ENCODE data around the gene HSP90AB1. TPM values are rescaled to one million over a fixed set of nuclear protein-coding genes. Genes with fewer than 3 reads are reported as not detected.

Gene HSP90AB1
- total and polyA plus RNA-seq, 9 of the 15 experiments (the other 6 are each of a cell fraction or from before 2014, with no cell fraction given): 1,780 to 3,358 (median 2,262) TPM

DNA sequence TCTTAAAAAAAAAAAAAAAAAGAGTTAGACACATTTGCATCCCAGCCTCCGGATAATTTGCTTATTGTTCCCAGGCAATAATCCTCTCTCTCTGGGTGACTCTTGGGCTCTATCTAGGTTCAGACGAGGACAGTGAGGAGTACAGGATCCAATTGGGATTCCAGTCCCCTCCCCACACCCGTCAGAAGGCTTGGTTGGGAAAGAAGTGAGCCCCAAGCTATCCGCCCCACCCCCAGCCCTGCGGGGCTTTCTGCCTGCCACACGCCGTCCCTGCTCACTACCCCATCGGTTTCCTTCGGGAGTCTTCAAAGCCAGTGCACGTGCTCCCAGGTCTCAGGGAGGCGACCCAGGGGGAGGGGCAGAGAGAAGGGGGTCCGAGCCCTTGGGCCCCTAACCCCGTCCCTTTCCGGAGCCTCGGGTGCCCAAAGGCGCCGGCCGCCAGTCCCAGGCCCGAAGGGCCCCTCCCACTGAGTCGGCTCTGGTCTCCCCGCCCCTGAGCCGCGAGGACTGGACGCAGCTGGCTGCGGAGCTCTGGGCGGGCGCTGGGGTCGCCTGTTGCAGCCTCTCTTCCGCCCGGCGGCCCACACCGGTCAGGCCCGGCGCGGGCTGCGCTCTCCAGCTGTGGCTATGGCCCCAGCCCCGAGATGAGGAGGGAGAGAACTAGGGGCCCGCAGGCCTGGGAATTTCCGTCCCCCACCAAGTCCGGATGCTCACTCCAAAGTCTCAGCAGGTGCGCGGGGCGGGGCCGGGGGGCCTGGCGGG is 27.7 kb upstream of the HSP90AB1 start (continued):
- TF ChIP-seq, protein P1, sequence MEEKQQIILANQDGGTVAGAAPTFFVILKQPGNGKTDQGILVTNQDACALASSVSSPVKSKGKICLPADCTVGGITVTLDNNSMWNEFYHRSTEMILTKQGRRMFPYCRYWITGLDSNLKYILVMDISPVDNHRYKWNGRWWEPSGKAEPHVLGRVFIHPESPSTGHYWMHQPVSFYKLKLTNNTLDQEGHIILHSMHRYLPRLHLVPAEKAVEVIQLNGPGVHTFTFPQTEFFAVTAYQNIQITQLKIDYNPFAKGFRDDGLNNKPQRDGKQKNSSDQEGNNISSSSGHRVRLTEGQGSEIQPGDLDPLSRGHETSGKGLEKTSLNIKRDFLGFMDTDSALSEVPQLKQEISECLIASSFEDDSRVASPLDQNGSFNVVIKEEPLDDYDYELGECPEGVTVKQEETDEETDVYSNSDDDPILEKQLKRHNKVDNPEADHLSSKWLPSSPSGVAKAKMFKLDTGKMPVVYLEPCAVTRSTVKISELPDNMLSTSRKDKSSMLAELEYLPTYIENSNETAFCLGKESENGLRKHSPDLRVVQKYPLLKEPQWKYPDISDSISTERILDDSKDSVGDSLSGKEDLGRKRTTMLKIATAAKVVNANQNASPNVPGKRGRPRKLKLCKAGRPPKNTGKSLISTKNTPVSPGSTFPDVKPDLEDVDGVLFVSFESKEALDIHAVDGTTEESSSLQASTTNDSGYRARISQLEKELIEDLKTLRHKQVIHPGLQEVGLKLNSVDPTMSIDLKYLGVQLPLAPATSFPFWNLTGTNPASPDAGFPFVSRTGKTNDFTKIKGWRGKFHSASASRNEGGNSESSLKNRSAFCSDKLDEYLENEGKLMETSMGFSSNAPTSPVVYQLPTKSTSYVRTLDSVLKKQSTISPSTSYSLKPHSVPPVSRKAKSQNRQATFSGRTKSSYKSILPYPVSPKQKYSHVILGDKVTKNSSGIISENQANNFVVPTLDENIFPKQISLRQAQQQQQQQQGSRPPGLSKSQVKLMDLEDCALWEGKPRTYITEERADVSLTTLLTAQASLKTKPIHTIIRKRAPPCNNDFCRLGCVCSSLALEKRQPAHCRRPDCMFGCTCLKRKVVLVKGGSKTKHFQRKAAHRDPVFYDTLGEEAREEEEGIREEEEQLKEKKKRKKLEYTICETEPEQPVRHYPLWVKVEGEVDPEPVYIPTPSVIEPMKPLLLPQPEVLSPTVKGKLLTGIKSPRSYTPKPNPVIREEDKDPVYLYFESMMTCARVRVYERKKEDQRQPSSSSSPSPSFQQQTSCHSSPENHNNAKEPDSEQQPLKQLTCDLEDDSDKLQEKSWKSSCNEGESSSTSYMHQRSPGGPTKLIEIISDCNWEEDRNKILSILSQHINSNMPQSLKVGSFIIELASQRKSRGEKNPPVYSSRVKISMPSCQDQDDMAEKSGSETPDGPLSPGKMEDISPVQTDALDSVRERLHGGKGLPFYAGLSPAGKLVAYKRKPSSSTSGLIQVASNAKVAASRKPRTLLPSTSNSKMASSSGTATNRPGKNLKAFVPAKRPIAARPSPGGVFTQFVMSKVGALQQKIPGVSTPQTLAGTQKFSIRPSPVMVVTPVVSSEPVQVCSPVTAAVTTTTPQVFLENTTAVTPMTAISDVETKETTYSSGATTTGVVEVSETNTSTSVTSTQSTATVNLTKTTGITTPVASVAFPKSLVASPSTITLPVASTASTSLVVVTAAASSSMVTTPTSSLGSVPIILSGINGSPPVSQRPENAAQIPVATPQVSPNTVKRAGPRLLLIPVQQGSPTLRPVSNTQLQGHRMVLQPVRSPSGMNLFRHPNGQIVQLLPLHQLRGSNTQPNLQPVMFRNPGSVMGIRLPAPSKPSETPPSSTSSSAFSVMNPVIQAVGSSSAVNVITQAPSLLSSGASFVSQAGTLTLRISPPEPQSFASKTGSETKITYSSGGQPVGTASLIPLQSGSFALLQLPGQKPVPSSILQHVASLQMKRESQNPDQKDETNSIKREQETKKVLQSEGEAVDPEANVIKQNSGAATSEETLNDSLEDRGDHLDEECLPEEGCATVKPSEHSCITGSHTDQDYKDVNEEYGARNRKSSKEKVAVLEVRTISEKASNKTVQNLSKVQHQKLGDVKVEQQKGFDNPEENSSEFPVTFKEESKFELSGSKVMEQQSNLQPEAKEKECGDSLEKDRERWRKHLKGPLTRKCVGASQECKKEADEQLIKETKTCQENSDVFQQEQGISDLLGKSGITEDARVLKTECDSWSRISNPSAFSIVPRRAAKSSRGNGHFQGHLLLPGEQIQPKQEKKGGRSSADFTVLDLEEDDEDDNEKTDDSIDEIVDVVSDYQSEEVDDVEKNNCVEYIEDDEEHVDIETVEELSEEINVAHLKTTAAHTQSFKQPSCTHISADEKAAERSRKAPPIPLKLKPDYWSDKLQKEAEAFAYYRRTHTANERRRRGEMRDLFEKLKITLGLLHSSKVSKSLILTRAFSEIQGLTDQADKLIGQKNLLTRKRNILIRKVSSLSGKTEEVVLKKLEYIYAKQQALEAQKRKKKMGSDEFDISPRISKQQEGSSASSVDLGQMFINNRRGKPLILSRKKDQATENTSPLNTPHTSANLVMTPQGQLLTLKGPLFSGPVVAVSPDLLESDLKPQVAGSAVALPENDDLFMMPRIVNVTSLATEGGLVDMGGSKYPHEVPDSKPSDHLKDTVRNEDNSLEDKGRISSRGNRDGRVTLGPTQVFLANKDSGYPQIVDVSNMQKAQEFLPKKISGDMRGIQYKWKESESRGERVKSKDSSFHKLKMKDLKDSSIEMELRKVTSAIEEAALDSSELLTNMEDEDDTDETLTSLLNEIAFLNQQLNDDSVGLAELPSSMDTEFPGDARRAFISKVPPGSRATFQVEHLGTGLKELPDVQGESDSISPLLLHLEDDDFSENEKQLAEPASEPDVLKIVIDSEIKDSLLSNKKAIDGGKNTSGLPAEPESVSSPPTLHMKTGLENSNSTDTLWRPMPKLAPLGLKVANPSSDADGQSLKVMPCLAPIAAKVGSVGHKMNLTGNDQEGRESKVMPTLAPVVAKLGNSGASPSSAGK (IDR thresholded peaks at IDR 0.05): peak; percentile 92
- TF ChIP-seq, protein P2, sequence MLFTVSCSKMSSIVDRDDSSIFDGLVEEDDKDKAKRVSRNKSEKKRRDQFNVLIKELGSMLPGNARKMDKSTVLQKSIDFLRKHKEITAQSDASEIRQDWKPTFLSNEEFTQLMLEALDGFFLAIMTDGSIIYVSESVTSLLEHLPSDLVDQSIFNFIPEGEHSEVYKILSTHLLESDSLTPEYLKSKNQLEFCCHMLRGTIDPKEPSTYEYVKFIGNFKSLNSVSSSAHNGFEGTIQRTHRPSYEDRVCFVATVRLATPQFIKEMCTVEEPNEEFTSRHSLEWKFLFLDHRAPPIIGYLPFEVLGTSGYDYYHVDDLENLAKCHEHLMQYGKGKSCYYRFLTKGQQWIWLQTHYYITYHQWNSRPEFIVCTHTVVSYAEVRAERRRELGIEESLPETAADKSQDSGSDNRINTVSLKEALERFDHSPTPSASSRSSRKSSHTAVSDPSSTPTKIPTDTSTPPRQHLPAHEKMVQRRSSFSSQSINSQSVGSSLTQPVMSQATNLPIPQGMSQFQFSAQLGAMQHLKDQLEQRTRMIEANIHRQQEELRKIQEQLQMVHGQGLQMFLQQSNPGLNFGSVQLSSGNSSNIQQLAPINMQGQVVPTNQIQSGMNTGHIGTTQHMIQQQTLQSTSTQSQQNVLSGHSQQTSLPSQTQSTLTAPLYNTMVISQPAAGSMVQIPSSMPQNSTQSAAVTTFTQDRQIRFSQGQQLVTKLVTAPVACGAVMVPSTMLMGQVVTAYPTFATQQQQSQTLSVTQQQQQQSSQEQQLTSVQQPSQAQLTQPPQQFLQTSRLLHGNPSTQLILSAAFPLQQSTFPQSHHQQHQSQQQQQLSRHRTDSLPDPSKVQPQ (CRISPR knock-in tag; IDR thresholded peaks at IDR 0.05; ENCODE audit: borderline replicate concordance): no peak
- TF ChIP-seq, protein P3, sequence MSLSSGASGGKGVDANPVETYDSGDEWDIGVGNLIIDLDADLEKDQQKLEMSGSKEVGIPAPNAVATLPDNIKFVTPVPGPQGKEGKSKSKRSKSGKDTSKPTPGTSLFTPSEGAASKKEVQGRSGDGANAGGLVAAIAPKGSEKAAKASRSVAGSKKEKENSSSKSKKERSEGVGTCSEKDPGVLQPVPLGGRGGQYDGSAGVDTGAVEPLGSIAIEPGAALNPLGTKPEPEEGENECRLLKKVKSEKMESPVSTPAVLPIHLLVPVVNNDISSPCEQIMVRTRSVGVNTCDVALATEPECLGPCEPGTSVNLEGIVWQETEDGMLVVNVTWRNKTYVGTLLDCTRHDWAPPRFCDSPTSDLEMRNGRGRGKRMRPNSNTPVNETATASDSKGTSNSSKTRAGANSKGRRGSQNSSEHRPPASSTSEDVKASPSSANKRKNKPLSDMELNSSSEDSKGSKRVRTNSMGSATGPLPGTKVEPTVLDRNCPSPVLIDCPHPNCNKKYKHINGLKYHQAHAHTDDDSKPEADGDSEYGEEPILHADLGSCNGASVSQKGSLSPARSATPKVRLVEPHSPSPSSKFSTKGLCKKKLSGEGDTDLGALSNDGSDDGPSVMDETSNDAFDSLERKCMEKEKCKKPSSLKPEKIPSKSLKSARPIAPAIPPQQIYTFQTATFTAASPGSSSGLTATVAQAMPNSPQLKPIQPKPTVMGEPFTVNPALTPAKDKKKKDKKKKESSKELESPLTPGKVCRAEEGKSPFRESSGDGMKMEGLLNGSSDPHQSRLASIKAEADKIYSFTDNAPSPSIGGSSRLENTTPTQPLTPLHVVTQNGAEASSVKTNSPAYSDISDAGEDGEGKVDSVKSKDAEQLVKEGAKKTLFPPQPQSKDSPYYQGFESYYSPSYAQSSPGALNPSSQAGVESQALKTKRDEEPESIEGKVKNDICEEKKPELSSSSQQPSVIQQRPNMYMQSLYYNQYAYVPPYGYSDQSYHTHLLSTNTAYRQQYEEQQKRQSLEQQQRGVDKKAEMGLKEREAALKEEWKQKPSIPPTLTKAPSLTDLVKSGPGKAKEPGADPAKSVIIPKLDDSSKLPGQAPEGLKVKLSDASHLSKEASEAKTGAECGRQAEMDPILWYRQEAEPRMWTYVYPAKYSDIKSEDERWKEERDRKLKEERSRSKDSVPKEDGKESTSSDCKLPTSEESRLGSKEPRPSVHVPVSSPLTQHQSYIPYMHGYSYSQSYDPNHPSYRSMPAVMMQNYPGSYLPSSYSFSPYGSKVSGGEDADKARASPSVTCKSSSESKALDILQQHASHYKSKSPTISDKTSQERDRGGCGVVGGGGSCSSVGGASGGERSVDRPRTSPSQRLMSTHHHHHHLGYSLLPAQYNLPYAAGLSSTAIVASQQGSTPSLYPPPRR (CRISPR knock-in tag; IDR thresholded peaks at IDR 0.05; ENCODE audit: borderline replicate concordance): 0 out of 2 replicates have a peak, but pooled peaks have one; percentile 62
- TF ChIP-seq GTF2F1 (IDR thresholded peaks at IDR 0.05; ENCODE audit: low read depth, low read length): no peak
- TF ChIP-seq CBX3 (IDR thresholded peaks at IDR 0.05; ENCODE audit: borderline replicate concordance in 1 of 2, low read length in 2 of 2): no peak
- peak; percentile 94 for TF ChIP-seq HMGN3 (IDR thresholded peaks at IDR 0.05; ENCODE audit: borderline replicate concordance, extremely low read depth, insufficient read length, low read depth, low read length)

All from K562 (cell line).